Astrocyte (in vitro differentiated cells and primary cell): ENCODE measurements around the gene SMAP2. TPM values are rescaled to one million over a fixed set of nuclear protein-coding genes. Genes with fewer than 3 reads are reported as not detected.

Source experiments
- DNase-seq: peaks from one replicate; pipeline ENCODE4 v3.0.0-alpha.2; 2010; ENCODE audit warnings: low read depth
- FAIRE-seq: peaks from 2 replicates; lab custom pipeline; 2011; peaks lifted over from hg19 to GRCh38; lab: Jason Lieb, UNC
- H2AFZ ChIP-seq: 2 replicates; pipeline ENCODE4 v1.6.0; 2012; ENCODE audit warnings: low read depth, low read length, inconsistent platforms
- H3K27ac ChIP-seq: 2 replicates; pipeline ENCODE4 v1.5.1; 2011; ENCODE audit warnings: low read depth, low read length, inconsistent platforms
- H3K27me3 ChIP-seq: 2 replicates; pipeline ENCODE4 v1.6.0; 2011; ENCODE audit warnings: low read length, inconsistent platforms; ENCODE audit not compliant: insufficient read depth
- H3K36me3 ChIP-seq: 2 replicates; pipeline ENCODE4 v1.5.1; 2011; ENCODE audit warnings: low read length, inconsistent platforms; ENCODE audit not compliant: insufficient read depth
- H3K4me1 ChIP-seq: 2 replicates; pipeline ENCODE4 v1.5.1; 2011; ENCODE audit warnings: low read length, inconsistent platforms; ENCODE audit not compliant: insufficient read depth
- H3K4me2 ChIP-seq: 2 replicates; pipeline ENCODE4 v1.6.0; 2012; ENCODE audit warnings: low read length, inconsistent platforms
- H3K4me3 ChIP-seq: 2 replicates; pipeline ENCODE4 v1.5.1; 2011; ENCODE audit warnings: low read depth, mild to moderate bottlenecking, low read length, inconsistent platforms; ENCODE audit not compliant: insufficient read depth
- H3K79me2 ChIP-seq: 2 replicates; pipeline ENCODE4 v1.6.0; 2012; ENCODE audit warnings: mild to moderate bottlenecking, low read length, inconsistent platforms; ENCODE audit not compliant: insufficient read depth
- H3K9ac ChIP-seq: 2 replicates; pipeline ENCODE4 v1.6.0; 2012; ENCODE audit warnings: mild to moderate bottlenecking, low read length, inconsistent platforms
- H3K9me3 ChIP-seq: 2 replicates; pipeline ENCODE4 v1.5.1; 2012; ENCODE audit warnings: low read depth, mild to moderate bottlenecking, low read length, inconsistent platforms; ENCODE audit not compliant: insufficient read depth
- H4K20me1 ChIP-seq: 2 replicates; pipeline ENCODE4 v1.6.0; 2012; ENCODE audit warnings: low read length, inconsistent platforms; ENCODE audit not compliant: insufficient read depth
- H3K27ac Mint-ChIP-seq: one replicate; pipeline ENCODE4 v1.8.0; 2021; ENCODE audit warnings: mild to moderate bottlenecking, mixed read lengths; ENCODE audit not compliant: unreplicated experiment
- H3K27me3 Mint-ChIP-seq: one replicate; pipeline ENCODE4 v1.8.0; 2021; ENCODE audit warnings: low read depth, mixed read lengths; ENCODE audit not compliant: unreplicated experiment
- H3K36me3 Mint-ChIP-seq: one replicate; pipeline ENCODE4 v1.8.0; 2021; ENCODE audit warnings: low read depth, mixed read lengths; ENCODE audit not compliant: unreplicated experiment
- H3K4me1 Mint-ChIP-seq: one replicate; pipeline ENCODE4 v1.8.0; 2021; ENCODE audit warnings: low read depth, mixed read lengths; ENCODE audit not compliant: unreplicated experiment
- H3K4me3 Mint-ChIP-seq: one replicate; pipeline ENCODE4 v1.8.0; 2021; ENCODE audit warnings: mild to moderate bottlenecking, moderate library complexity, mixed read lengths; ENCODE audit not compliant: unreplicated experiment
- H3K9me3 Mint-ChIP-seq: one replicate; pipeline ENCODE4 v1.8.0; 2021; ENCODE audit warnings: mild to moderate bottlenecking, mixed read lengths; ENCODE audit not compliant: unreplicated experiment
- CTCF ChIP-seq: IDR thresholded peaks from 2 replicates; pipeline ENCODE4 v1.5.1; 2011; ENCODE audit warnings: low read depth, mild to moderate bottlenecking, inconsistent platforms, low read length, moderate library complexity; ENCODE audit not compliant: insufficient read depth
- EZH2 ChIP-seq: IDR thresholded peaks from 2 replicates; pipeline ENCODE4 v1.6.1; 2012; ENCODE audit warnings: mild to moderate bottlenecking, low read length, inconsistent platforms; ENCODE audit not compliant: insufficient read depth
- total RNA-seq: library from RNA; stranded (reverse); gene quantifications from 2 replicates; pipeline ENCODE4 v1.2.1, GENCODE V29; 2021

SMAP2 gene
- total RNA-seq, 1 donor from 2014 or later, result 16.8 TPM

GRCh38 chr1:40337443-40337842 is 36.1 kb upstream of the SMAP2 start:
- no peak overlapping the region for H3K27ac Mint-ChIP-seq

GRCh38 chr1:40338745-40339419 is 34.6 kb upstream of the SMAP2 start:
- FAIRE-seq (no peak), DNase-seq (peak; percentile 36)
- Histone ChIP-seq H3K9ac (no peak overlapping the region), H3K36me3 (no peaks in the 10 kb centered on the region), H3K27me3 (peaks cover 9% of the 10 kb centered on the region), H2AFZ (peak overlapping the region; percentile 39), H3K27ac (no peak overlapping the region), H3K79me2 (no peaks in the 10 kb centered on the region), H4K20me1 (no peaks in the 10 kb centered on the region), H3K4me2 (peak overlapping the region; percentile 36), H3K4me3 (no peak overlapping the region), H3K9me3 (no peaks in the 10 kb centered on the region), H3K4me1 (no peaks in the 10 kb centered on the region)
- Mint-ChIP-seq H3K4me1 (no peaks in the 10 kb centered on the region), H3K4me3 (no peak overlapping the region), H3K9me3 (peaks cover 13% of the 10 kb centered on the region), H3K36me3 (no peaks in the 10 kb centered on the region), H3K27ac (no peak overlapping the region), H3K27me3 (peaks cover 30% of the 10 kb centered on the region)
- TF ChIP-seq CTCF (peak; percentile 100), EZH2 (no peak)

More at GRCh38 chr1:40337443-40337842, 36.1 kb upstream of the SMAP2 start:
- DNase-seq (no peak), FAIRE-seq (no peak)
- no peaks in the 10 kb centered on the region for H3K4me1 Mint-ChIP-seq
- H4K20me1 ChIP-seq, result no peaks in the 10 kb centered on the region
- no peaks in the 10 kb centered on the region for H3K79me2 ChIP-seq
- H3K4me3 ChIP-seq, result no peak overlapping the region
- H3K27me3 Mint-ChIP-seq, result peaks cover 25% of the 10 kb centered on the region
- TF ChIP-seq CTCF, result no peak
- TF ChIP-seq EZH2, result no peak
- no peaks in the 10 kb centered on the region for H3K36me3 Mint-ChIP-seq
- H3K9me3 ChIP-seq, result no peaks in the 10 kb centered on the region
- no peak overlapping the region for H3K27ac ChIP-seq
- H3K36me3 ChIP-seq, result no peaks in the 10 kb centered on the region
- H3K4me3 Mint-ChIP-seq, result no peak overlapping the region
- H2AFZ ChIP-seq, result no peak overlapping the region
- no peak overlapping the region for H3K9ac ChIP-seq
- H3K4me1 ChIP-seq, result no peaks in the 10 kb centered on the region
- H3K27me3 ChIP-seq, result peaks cover 9% of the 10 kb centered on the region
- no peak overlapping the region for H3K4me2 ChIP-seq
- H3K9me3 Mint-ChIP-seq, result peaks cover 14% of the 10 kb centered on the region
